Gastroesophageal sphincter (tissue), 3 donors: ENCODE measurements around the gene NODAL.

Experiments used
- CTCF ChIP-seq, 4 experiments: fragments of 200-600 bp in 2 of 4; fragments of 450-650 bp in 2 of 4; sonication (generic) in 1 of 4; IDR thresholded peaks; one replicate each; pipeline ENCODE4 v1.5.1; 2017 to 2019; ENCODE audit warnings: antibody characterized with exemption in 4 of 4, mild to moderate bottlenecking in 2 of 4, moderate library complexity in 2 of 4
- EP300 ChIP-seq: sonication (generic); formaldehyde crosslinking; IDR thresholded peaks from one replicate; pipeline ENCODE4 v1.6.1; 2017; ENCODE audit warnings: antibody characterized with exemption, mild to moderate bottlenecking
- POLR2A ChIP-seq, 2 donors: fragments of 450-650 bp; IDR thresholded peaks; one replicate each; pipeline ENCODE4 v1.6.1; 2017; ENCODE audit warnings: antibody characterized with exemption in 2 of 2, mild to moderate bottlenecking in 2 of 2, moderate library complexity in 1 of 2
- POLR2AphosphoS5 ChIP-seq: sonication (generic); formaldehyde crosslinking; IDR thresholded peaks from one replicate; pipeline ENCODE4 v1.6.1; 2017; ENCODE audit warnings: antibody characterized with exemption

- TF ChIP-seq CTCF (IDR thresholded peaks at IDR 0.05) (peak in 3 of 4 experiments; percentile 39 to 63 (median 46)), POLR2A (IDR thresholded peaks at IDR 0.05) (no peak), POLR2AphosphoS5 (peak; percentile 96), EP300 (peak; percentile 48)
Measured at GRCh38 chr10:70430493-70431445, 10.7 kb downstream of the NODAL start.
